Activated CD4-positive, alpha-beta T cell treated with anti-CD3 and anti-CD28 coated beads, Interleukin-2, amount 10 ng/mL, durations not matched to agents 24 days and 14 days (primary cell): Measurements from ENCODE around the gene ALDH5A1. TPM values are rescaled to one million over a fixed set of nuclear protein-coding genes. Genes with fewer than 3 reads are reported as not detected.

ENCODE experiments used
- DNase-seq: peaks from one replicate; pipeline ENCODE4 v3.0.0; 2022
- H3K27ac Mint-ChIP-seq: one replicate; pipeline ENCODE4 v1.8.0; 2022; ENCODE audit warnings: mild to moderate bottlenecking, mixed read lengths
- H3K27me3 Mint-ChIP-seq: one replicate; pipeline ENCODE4 v1.8.0; 2022; ENCODE audit warnings: mixed read lengths
- H3K36me3 Mint-ChIP-seq: one replicate; pipeline ENCODE4 v1.8.0; 2022; ENCODE audit warnings: low read depth, mild to moderate bottlenecking, mixed read lengths
- H3K4me1 Mint-ChIP-seq: one replicate; pipeline ENCODE4 v1.8.0; 2021; ENCODE audit warnings: mixed read lengths
- H3K4me3 Mint-ChIP-seq: one replicate; pipeline ENCODE4 v1.8.0; 2022; ENCODE audit warnings: mild to moderate bottlenecking, moderate library complexity, mixed read lengths
- H3K9me3 Mint-ChIP-seq: one replicate; pipeline ENCODE4 v1.8.0; 2021; ENCODE audit warnings: mixed read lengths
- intact Hi-C: fragments of 100-400 bp; cut with micrococcal nuclease; formaldehyde crosslinking; loops from one replicate; pipeline ENCODE4 v1.15.1; 2023
- total RNA-seq: library from RNA; stranded (reverse); gene quantifications from 2 replicates; pipeline ENCODE4 v1.2.3, GENCODE V29; 2022

ALDH5A1 gene
- total RNA-seq, 1 donor from 2014 or later: 11.7 TPM

DNA sequence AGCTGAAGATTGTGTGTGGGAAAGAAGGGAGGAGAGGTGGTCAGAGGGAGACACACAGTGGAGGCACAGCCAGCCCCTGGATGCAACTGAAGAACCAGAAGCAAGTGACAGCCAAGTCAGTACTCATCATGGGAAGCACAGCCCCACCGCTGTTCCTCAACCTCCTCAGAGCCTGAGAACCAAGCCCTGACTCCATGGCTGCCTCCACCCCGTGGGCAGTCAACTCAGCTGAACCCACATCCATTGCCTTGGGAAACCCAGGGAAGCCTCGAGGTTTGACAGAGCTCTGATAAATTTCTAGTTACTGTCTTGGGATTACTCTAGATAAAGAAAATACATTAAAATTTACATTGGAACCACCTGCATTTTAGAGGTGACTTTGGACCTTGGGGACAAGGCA, 29.6 kb downstream of the ALDH5A1 start:
- Mint-ChIP-seq H3K9me3 (no peaks in the 10 kb centered on the region), H3K4me3 (no peak overlapping the region), H3K36me3 (peaks cover 1% of the 10 kb centered on the region), H3K27ac (no peak overlapping the region), H3K4me1 (peaks cover 10% of the 10 kb centered on the region), H3K27me3 (no peaks in the 10 kb centered on the region)
- intact Hi-C loops: no loop called here
- DNase-seq: no peak

DNA sequence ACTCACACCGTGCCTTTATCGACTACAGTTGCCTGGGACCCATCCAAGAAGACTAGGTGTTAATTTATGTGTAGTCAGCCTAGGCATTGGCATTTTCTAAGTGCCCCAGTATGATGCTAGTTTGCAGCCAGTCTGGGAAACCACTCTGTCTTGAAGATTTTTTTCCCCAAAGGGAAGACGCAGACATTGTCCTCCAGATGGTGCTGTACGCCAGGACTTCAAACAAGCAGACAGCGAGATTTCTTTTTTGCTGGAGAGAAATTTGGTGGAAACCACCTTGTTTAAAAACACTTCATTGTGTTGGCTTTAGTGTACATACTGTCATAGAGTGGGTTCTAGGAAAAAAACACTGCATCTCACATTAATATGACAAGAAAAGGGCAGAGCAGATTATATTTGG, 30.0 kb downstream of the ALDH5A1 start:
- H3K27ac Mint-ChIP-seq: no peak overlapping the region
- H3K27me3 Mint-ChIP-seq: no peaks in the 10 kb centered on the region
- peaks cover 10% of the 10 kb centered on the region for H3K4me1 Mint-ChIP-seq
- H3K9me3 Mint-ChIP-seq: no peaks in the 10 kb centered on the region
- peaks cover 1% of the 10 kb centered on the region for H3K36me3 Mint-ChIP-seq
- intact Hi-C loops: no loop called here
- H3K4me3 Mint-ChIP-seq: no peak overlapping the region
- DNase-seq: peak; percentile 73

DNA sequence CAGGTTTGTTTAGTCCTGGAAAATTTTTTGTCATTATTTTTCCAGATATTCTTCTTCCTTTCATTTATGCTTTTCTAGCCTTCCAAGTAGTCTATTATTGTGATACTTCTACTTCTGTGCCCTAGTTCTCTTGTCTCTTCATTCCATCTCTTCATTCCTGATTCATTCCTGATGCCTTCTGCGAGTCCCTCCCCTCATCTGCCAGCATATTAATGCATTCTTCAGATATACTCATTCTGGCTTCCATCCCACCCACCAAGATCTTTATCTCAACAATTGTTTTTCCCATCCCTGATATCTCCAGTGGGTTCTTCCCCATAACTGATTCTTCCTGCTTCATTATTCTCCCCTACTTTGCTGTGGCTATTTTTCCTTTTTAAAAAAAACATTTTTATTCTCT, 35.2 kb downstream of the ALDH5A1 start:
- Mint-ChIP-seq H3K27ac (no peak overlapping the region), H3K27me3 (no peaks in the 10 kb centered on the region), H3K36me3 (peaks cover 3% of the 10 kb centered on the region), H3K4me3 (no peak overlapping the region), H3K4me1 (peaks cover 4% of the 10 kb centered on the region), H3K9me3 (no peaks in the 10 kb centered on the region)
- no peak for DNase-seq
- intact Hi-C loops: no loop called here

DNA sequence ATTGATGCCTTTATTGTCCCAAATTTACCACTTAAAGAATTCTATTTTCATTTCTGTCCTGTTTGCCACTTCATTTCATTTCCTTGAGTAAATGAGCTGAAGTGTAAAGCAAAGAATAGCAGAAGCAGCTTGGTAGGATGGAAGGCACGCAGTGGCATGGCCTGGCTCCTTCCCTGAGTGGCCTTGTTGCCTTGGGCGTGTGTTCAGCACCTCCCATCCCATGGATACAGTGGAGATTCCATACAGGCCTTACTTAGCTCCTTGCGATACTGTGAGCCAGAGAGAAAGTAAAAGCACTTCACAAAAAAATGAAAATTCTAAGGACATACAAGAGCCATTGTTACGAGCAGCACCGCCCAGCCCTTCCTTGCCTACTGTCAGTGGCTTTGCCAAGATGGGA, 39.6 kb downstream of the ALDH5A1 start:
- H3K27me3 Mint-ChIP-seq: no peaks in the 10 kb centered on the region
- H3K4me1 Mint-ChIP-seq: no peaks in the 10 kb centered on the region
- H3K27ac Mint-ChIP-seq: no peak overlapping the region
- no peak for DNase-seq
- intact Hi-C loops: no loop called here
- no peaks in the 10 kb centered on the region for H3K9me3 Mint-ChIP-seq
- H3K4me3 Mint-ChIP-seq: no peak overlapping the region
- H3K36me3 Mint-ChIP-seq: peaks cover 1% of the 10 kb centered on the region

DNA sequence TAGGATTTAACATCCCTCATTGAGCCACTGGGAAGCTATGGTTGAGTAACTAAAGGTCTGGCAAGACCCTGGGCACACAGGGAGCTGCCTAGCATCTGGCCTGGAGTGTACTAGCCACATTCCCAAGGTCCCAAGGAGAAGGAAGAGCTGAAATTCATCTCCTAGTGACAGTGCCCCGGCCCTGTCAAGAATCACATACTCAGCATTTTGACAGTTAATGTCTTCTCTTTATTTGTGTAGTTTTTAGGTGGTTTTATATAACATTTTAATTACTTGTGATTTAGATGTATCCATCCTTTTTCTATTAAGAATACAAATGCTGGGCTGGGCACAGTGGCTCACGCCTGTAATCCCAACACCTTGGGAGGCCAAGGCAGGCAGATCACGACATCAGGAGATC, 40.4 kb downstream of the ALDH5A1 start:
- Mint-ChIP-seq H3K27ac (no peak overlapping the region), H3K4me3 (no peak overlapping the region), H3K9me3 (no peaks in the 10 kb centered on the region), H3K4me1 (no peaks in the 10 kb centered on the region), H3K36me3 (no peaks in the 10 kb centered on the region), H3K27me3 (no peaks in the 10 kb centered on the region)
- intact Hi-C loops: no loop called here
- DNase-seq: no peak

DNA sequence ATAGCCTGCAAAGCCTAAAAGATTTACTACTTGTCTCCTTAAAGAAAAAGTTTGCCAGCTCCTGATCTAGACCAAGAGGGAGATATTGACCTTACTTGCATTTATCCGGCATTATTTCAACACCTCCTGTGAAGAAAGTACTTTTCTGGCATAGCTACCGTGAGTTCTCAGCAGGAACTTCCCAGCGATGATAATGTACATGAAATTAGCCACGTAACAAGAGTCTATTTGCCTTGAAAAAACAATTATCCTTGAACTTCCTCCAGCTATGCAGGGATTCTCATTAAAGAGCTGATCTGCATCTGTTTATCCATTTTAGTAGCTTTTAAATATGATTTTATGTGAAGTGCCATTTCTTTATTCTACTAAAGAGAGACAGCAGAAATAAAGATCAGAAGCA, 41.7 kb downstream of the ALDH5A1 start:
- H3K4me3 Mint-ChIP-seq: no peak overlapping the region
- no peaks in the 10 kb centered on the region for H3K36me3 Mint-ChIP-seq
- no peaks in the 10 kb centered on the region for H3K27me3 Mint-ChIP-seq
- no peak for DNase-seq
- H3K9me3 Mint-ChIP-seq: no peaks in the 10 kb centered on the region
- no peaks in the 10 kb centered on the region for H3K4me1 Mint-ChIP-seq
- no peak overlapping the region for H3K27ac Mint-ChIP-seq
- intact Hi-C loops: no loop called here

DNA sequence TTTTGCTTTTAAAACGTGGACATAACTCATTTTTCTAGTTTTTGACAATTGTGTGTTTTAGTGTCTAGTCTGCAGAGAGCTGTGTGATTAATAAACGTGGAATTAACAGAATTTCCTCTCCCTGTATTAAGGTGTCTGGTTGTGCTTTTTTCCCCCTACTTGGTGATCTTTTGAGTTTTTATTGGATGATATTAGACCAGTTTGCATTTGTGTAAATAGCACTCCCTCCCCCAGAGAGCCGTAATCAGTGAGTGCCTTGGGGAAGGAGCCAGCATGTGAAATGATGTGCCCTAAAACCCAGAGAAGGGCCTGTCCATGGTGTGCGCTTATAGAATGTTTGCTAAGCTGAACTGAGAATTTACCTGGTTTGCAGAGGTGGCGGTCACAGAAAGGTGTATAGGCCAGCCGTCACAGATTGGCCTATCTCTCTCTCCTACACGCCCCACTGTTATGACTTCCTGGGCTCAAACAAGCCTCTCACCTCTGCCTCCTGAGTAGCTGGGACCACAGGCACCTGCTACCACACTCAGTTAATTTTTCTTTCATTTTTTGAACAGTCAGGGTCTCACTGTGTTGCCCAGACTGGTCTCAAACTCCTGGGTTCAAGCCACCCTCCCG, 42.4 kb downstream of the ALDH5A1 start:
- no peaks in the 10 kb centered on the region for H3K36me3 Mint-ChIP-seq
- no peak overlapping the region for H3K27ac Mint-ChIP-seq
- intact Hi-C loops: no loop called here
- H3K4me3 Mint-ChIP-seq: no peak overlapping the region
- no peaks in the 10 kb centered on the region for H3K27me3 Mint-ChIP-seq
- no peaks in the 10 kb centered on the region for H3K9me3 Mint-ChIP-seq
- H3K4me1 Mint-ChIP-seq: no peaks in the 10 kb centered on the region
- no peak for DNase-seq

DNA sequence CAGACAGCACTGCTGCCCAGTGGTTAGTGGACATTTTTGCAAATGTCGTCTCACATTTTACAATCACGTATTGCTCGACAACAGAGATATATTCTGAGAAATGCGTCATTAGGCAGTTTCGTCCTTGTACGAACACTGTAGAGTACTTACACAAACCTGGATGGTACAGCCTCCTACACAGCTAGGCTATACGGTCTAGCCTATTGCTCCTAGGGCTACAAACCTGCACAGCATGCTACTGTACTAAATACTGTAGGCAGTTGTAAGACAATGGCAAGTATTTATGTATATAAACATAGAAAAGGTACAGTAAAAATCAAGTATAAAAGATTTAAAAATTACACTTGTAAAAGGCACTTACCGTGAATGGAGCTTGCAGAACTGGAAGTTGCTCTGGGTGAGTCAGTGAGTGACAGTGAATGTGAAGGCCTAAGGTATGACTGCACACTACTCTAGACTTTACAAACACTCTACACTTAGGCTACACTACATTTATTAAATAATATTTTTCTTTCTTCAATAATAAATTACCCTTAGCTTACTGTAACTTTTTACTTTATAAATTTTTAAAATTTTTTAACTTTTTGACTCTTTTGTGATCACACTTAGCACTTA, 43.1 kb downstream of the ALDH5A1 start:
- H3K4me1 Mint-ChIP-seq: no peaks in the 10 kb centered on the region
- H3K4me3 Mint-ChIP-seq: no peak overlapping the region
- H3K27ac Mint-ChIP-seq: no peak overlapping the region
- H3K36me3 Mint-ChIP-seq: no peaks in the 10 kb centered on the region
- intact Hi-C loops: no loop called here
- no peak for DNase-seq
- H3K9me3 Mint-ChIP-seq: no peaks in the 10 kb centered on the region
- no peaks in the 10 kb centered on the region for H3K27me3 Mint-ChIP-seq

DNA sequence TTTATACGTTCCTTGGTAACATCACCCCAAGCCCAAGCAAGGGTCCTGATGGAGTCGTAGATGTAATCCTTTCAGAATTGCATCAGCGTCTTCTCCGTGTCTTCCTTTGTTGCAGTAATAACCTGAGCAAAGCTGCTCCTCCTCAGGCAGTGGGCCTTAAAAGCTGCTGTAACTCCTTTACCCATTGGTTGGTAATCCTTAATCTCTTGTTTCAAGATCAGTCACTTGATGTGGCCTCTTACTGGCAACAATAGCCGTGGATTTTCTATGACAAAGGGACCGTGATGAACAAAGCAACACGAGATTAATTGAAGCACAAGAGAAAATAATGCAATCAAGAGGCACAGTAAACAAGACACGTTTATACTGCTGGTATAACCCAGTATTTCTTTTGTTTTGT, 44.6 kb downstream of the ALDH5A1 start:
- DNase-seq: no peak
- H3K4me1 Mint-ChIP-seq: no peaks in the 10 kb centered on the region
- H3K9me3 Mint-ChIP-seq: no peaks in the 10 kb centered on the region
- H3K27me3 Mint-ChIP-seq: no peaks in the 10 kb centered on the region
- no peak overlapping the region for H3K27ac Mint-ChIP-seq
- no peak overlapping the region for H3K4me3 Mint-ChIP-seq
- intact Hi-C loops: no loop called here
- H3K36me3 Mint-ChIP-seq: no peaks in the 10 kb centered on the region

DNA sequence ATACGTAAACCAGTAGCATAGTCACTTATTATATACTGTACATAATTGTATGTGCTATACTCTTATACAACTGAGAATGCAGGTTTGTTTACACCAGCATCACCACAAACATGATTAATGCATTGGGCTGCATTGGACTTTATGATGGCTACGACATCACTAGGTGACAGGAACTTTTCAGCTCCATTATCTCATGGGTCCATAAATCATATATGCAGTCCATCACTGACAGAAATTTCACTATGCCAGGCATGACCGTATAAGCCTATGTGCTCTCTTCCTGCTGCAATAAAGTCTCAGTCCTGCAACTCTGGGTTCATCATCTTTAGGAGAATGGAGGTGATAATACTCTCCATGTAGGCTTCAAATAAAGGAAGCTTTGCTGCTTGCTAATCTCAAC, 45.4 kb downstream of the ALDH5A1 start:
- Mint-ChIP-seq H3K9me3 (no peaks in the 10 kb centered on the region), H3K36me3 (no peaks in the 10 kb centered on the region), H3K27me3 (no peaks in the 10 kb centered on the region), H3K4me3 (no peak overlapping the region), H3K27ac (no peak overlapping the region), H3K4me1 (no peaks in the 10 kb centered on the region)
- no peak for DNase-seq
- intact Hi-C loops: no loop called here

DNA sequence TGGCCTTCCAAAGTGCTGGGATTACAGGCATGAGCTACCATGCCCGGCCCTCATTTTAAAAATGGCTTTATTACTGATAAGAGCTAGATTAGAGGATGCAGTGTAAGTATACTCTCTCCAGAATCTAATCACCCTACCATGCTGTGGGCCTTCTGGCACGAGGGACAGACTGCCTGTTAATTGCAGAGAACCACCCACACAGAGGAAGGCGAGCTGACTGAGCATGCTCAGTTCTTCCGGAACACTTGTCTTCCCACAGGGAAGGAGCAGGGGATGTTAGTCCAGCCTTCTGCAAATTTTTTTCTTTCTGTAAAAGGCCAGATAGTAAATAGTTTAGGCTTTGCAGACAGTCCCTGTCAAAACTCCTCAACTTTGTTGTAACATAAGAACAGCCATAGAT, 48.9 kb downstream of the ALDH5A1 start:
- Mint-ChIP-seq H3K9me3 (no peaks in the 10 kb centered on the region), H3K4me1 (peaks cover 6% of the 10 kb centered on the region), H3K4me3 (no peak overlapping the region), H3K36me3 (no peaks in the 10 kb centered on the region), H3K27me3 (peaks cover 21% of the 10 kb centered on the region), H3K27ac (no peak overlapping the region)
- intact Hi-C loops: no loop called here
- no peak for DNase-seq

DNA sequence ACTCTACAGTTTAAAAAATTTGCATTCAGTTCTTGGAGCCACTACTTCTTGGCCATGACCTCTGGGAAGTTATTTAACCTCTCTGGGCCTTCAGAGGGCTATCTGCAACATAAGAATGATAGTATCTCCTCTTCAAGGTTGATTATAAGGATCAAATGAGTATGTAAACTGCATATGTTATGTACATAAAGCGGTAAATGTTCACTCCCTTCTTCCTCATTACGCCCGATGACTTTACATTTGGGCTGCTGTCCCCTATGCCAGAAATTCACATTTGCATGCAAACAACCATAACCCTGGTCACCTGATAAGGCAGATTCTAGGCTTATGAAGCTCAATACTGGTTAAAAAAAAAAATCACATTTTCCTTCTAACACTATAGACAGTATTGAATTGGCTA, 50.4 kb downstream of the ALDH5A1 start:
- no peak overlapping the region for H3K4me3 Mint-ChIP-seq
- H3K36me3 Mint-ChIP-seq: no peaks in the 10 kb centered on the region
- H3K4me1 Mint-ChIP-seq: peaks cover 6% of the 10 kb centered on the region
- H3K9me3 Mint-ChIP-seq: no peaks in the 10 kb centered on the region
- intact Hi-C loops: no loop called here
- DNase-seq: no peak
- H3K27me3 Mint-ChIP-seq: peaks cover 21% of the 10 kb centered on the region
- H3K27ac Mint-ChIP-seq: no peak overlapping the region

DNA sequence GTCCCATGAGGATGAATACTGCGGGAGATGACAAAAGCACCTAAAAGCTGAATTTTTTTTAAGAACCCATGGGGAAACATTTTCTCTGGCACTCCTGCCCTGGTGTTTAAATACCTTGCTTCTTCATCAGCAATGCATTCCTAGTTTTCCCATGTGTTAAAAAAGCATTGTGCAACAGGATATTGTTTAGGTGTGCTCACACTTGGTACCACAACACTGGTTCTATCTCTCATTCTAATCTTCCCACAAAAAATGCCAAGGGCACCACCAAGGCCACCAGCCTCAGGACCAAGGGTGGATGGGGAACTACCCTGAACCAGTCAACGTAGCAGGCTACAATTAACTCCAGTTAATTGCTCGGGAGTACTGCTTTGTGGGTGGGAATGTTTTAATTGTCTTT, 50.9 kb downstream of the ALDH5A1 start:
- Mint-ChIP-seq H3K4me3 (no peak overlapping the region), H3K36me3 (no peaks in the 10 kb centered on the region), H3K27ac (no peak overlapping the region), H3K4me1 (peaks cover 6% of the 10 kb centered on the region), H3K9me3 (no peaks in the 10 kb centered on the region), H3K27me3 (peaks cover 21% of the 10 kb centered on the region)
- no peak for DNase-seq
- intact Hi-C loops: no loop called here

DNA sequence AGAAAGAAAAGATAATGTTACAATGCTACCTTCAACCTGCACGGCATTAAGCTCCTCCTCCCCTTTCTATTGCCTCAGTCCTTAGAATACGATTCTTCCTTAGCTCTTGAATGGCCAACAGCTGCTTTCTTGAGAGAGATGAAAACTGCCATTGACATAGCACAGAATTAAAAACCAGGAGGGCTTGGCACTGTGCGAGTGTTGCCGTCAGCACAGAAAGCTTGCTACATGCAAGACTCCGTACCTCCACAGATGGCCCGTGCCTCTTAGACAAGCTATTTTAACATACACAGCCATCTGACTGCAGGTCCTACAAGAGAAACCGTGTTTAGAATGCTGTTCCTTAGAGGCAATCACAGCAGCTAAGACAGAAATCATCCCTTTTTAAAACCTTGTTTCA, 51.7 kb downstream of the ALDH5A1 start:
- H3K27me3 Mint-ChIP-seq: peaks cover 21% of the 10 kb centered on the region
- H3K4me1 Mint-ChIP-seq: peaks cover 6% of the 10 kb centered on the region
- H3K4me3 Mint-ChIP-seq: no peak overlapping the region
- no peak overlapping the region for H3K27ac Mint-ChIP-seq
- no peaks in the 10 kb centered on the region for H3K36me3 Mint-ChIP-seq
- H3K9me3 Mint-ChIP-seq: no peaks in the 10 kb centered on the region
- intact Hi-C loops: no loop called here
- no peak for DNase-seq

DNA sequence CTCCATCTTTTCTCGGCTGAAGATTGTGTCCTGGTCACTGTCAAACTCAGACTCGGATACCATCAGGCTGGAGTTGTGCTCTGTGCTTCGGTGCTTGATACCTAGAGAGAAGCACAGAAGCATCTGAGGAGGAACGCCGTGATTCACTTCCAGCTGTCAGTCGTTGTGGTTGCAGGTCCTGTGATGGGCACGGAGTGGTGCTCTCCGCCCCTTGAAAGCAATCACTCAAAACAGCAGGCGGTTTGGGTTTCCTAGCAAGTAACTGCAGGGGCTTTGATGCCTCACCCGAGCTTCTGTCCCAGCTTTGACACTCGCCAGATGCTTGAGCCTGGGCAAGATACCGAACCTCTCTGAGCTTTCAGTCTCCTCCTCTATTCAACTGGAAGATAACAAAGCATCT, 52.5 kb downstream of the ALDH5A1 start:
- Mint-ChIP-seq H3K9me3 (no peaks in the 10 kb centered on the region), H3K4me1 (peaks cover 6% of the 10 kb centered on the region), H3K4me3 (no peak overlapping the region), H3K27me3 (peaks cover 21% of the 10 kb centered on the region), H3K27ac (no peak overlapping the region), H3K36me3 (no peaks in the 10 kb centered on the region)
- peak; percentile 77 for DNase-seq
- intact Hi-C loops: no loop called here
